ENCODE results near the gene WRAP53.

WRAP53 gene

GRCh38 chr17:7729816-7730215, 41.5 kb downstream of the WRAP53 start:
- no peak for TF ChIP-seq CTCF (IDR thresholded peaks at IDR 0.05; ENCODE audit: borderline replicate concordance, insufficient read depth, low read depth, low read length)
- H3K4me3 ChIP-seq (ENCODE audit: low read depth, low read length), result no peak overlapping the region

DNA sequence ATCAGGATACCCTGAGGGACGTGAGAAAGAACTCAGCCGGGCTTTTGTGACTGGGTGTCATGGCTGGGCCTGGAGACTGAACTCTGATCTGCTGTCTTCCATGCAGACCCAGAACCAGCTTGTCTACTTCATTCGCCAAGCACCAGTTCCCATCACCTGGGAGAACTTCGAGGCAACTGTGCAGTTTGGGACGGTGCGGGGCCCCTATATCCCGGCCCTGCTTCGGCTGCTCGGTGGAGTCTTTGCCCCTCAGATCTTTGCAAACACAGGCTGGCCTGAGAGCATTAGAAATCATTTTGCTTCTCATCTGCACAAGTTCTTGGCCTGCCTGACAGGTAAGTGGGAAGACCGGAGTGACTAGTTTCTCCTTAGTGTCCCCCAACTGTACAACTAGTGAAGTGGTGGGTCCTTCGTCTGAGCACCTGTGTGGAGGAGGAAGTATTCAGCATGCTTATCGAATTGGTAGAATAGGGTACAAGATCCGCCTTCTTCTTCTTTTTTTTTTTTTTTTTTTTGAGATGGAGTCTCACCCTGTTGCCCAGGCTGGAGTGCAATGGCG, 44.8 kb downstream of the WRAP53 start:
- TF ChIP-seq CTCF (IDR thresholded peaks at IDR 0.05; ENCODE audit: borderline replicate concordance, insufficient read depth, low read depth, low read length), result no peak
- no peak overlapping the region for H3K4me3 ChIP-seq (ENCODE audit: low read depth, low read length)

DNA sequence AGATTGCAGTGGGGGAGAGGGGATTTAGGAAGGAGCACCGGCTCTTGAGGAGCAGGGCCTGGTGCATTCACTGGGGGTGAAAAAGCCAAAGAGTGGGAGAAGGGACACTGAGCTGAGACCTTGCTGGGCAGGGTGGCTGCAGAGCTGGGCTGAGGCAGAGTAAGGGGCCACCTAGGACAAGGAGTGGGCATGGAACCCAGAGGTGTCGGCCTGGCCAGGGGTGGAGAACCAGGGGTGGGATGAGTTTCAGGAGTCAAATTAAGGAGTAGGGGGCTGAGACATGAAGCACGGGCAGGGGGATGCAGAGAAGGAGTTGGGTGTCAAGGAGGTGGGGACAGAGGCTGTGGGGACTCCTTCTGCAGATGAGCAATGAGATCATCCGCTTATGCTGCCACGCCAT, 49.3 kb downstream of the WRAP53 start:
- H3K4me3 ChIP-seq (ENCODE audit: low read depth, low read length), result no peak overlapping the region
- TF ChIP-seq CTCF (IDR thresholded peaks at IDR 0.05; ENCODE audit: borderline replicate concordance, insufficient read depth, low read depth, low read length), result no peak

GRCh38 chr17:7739746-7740145, 51.5 kb downstream of the WRAP53 start:
- H3K4me3 ChIP-seq (ENCODE audit: low read depth, low read length), result no peak overlapping the region

GRCh38 chr17:7740481-7741001, 52.3 kb downstream of the WRAP53 start:
- H3K4me3 ChIP-seq (ENCODE audit: low read depth, low read length), result no peak overlapping the region
- no peak for TF ChIP-seq CTCF (IDR thresholded peaks at IDR 0.05; ENCODE audit: borderline replicate concordance, insufficient read depth, low read depth, low read length)

More at GRCh38 chr17:7739746-7740145, 51.5 kb downstream of the WRAP53 start:
- TF ChIP-seq CTCF (IDR thresholded peaks at IDR 0.05; ENCODE audit: borderline replicate concordance, insufficient read depth, low read depth, low read length), result no peak

GRCh38 chr17:7742729-7743128, 54.5 kb downstream of the WRAP53 start:
- TF ChIP-seq CTCF (IDR thresholded peaks at IDR 0.05; ENCODE audit: borderline replicate concordance, insufficient read depth, low read depth, low read length), result no peak
- H3K4me3 ChIP-seq (ENCODE audit: low read depth, low read length), result no peak overlapping the region

DNA sequence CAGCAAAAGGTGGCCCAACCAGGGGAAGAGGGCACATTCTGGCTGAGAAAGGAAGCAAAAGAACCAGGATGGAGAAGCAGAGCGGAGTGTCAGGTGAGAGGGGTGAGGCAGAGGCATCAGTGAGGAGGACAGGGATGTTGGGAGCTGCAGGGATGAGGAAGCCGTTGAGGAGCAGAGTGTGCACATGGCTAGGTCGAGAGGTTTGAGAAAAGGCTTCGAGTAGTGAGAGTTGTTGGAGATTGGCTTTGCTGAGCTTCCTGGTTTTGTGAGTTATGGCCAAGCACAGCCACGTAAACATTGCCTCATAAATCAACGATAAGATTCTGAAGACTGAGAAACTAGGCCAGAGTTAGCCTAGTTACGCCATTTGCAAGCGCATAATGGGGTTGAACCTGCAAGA, 56.1 kb downstream of the WRAP53 start:
- no peak for TF ChIP-seq CTCF (IDR thresholded peaks at IDR 0.05; ENCODE audit: borderline replicate concordance, insufficient read depth, low read depth, low read length)
- no peak overlapping the region for H3K4me3 ChIP-seq (ENCODE audit: low read depth, low read length)
